IMR-90 (cell line): ENCODE results near the gene IL3RA.
"Not testable (repeated sequence)": the region's sequence is repeated elsewhere in the genome, so short reads cannot be mapped to it uniquely, and the experiment has no call there.

ENCODE experiments used
- POLR2A ChIP-seq: IDR thresholded peaks from 2 replicates; pipeline ENCODE4 v1.6.1; 2012; ENCODE audit warnings: mild to moderate bottlenecking, low read depth, low read length
- RCOR1 ChIP-seq: IDR thresholded peaks from 2 replicates; pipeline ENCODE4 v1.6.1; 2012; ENCODE audit warnings: mild to moderate bottlenecking, low read length, improper control_type of control experiment; ENCODE audit not compliant: insufficient replicate concordance
- TF ChIP-seq, protein P1 (sequence below): conservative IDR thresholded peaks from 2 replicates; pipeline ENCODE4 v1.5.1; 2012; ENCODE audit warnings: mild to moderate bottlenecking, low read depth, low read length, improper control_type of control experiment

DNA sequence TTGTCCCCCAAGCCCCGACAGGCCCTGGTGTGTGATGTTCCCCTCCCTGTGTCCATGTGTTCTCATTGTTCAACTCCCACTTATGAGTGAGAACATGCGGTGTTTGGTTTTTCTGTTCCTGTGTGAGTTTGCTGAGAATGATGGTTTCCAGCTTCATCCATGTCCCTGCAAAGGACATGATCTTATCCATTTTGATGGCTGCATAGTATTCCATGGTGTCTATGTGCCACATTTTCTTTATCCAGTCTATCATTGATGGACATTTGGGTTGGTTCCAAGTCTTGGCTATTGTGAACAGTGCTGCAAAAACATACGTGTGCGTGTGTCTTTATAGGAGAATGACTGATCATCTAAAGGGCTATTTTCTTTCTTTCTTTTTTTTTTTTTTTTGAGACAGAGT lies 4.2 kb upstream of the IL3RA start:
- TF ChIP-seq, protein P1, sequence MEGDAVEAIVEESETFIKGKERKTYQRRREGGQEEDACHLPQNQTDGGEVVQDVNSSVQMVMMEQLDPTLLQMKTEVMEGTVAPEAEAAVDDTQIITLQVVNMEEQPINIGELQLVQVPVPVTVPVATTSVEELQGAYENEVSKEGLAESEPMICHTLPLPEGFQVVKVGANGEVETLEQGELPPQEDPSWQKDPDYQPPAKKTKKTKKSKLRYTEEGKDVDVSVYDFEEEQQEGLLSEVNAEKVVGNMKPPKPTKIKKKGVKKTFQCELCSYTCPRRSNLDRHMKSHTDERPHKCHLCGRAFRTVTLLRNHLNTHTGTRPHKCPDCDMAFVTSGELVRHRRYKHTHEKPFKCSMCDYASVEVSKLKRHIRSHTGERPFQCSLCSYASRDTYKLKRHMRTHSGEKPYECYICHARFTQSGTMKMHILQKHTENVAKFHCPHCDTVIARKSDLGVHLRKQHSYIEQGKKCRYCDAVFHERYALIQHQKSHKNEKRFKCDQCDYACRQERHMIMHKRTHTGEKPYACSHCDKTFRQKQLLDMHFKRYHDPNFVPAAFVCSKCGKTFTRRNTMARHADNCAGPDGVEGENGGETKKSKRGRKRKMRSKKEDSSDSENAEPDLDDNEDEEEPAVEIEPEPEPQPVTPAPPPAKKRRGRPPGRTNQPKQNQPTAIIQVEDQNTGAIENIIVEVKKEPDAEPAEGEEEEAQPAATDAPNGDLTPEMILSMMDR: not testable (repeated sequence)
- TF ChIP-seq RCOR1, POLR2A: not testable (repeated sequence)
